HG02981 (cell line): Measurements from ENCODE around the gene FAM163B.

Source experiments
- ATAC-seq: cut with Tn5 transposase; IDR thresholded peaks from one replicate; pipeline ENCODE4 v1.9.1; 2021; ENCODE audit warnings: mild to moderate bottlenecking, moderate library complexity; ENCODE audit not compliant: unreplicated experiment

Gene FAM163B

GRCh38 chr9:133600739-133601138, 8.4 kb downstream of the FAM163B start:
- ATAC-seq, result no peak

GRCh38 chr9:133599470-133600173, 9.6 kb downstream of the FAM163B start:
- no peak for ATAC-seq

- no peak for ATAC-seq
Measured at GRCh38 chr9:133598978-133599377, 10.2 kb downstream of the FAM163B start.

GRCh38 chr9:133597316-133597957, 11.8 kb downstream of the FAM163B start:
- ATAC-seq, result no peak

GRCh38 chr9:133595910-133596309, 13.3 kb downstream of the FAM163B start:
- no peak for ATAC-seq

- ATAC-seq, result no peak
Measured at GRCh38 chr9:133594310-133594709, 14.9 kb downstream of the FAM163B start.

- ATAC-seq, result no peak
Measured at GRCh38 chr9:133593587-133594253, 15.5 kb downstream of the FAM163B start.

GRCh38 chr9:133592731-133593409, 16.3 kb downstream of the FAM163B start:
- no peak for ATAC-seq

GRCh38 chr9:133591985-133592384, 17.2 kb downstream of the FAM163B start:
- no peak for ATAC-seq

- no peak for ATAC-seq
Measured at GRCh38 chr9:133591116-133591910, 17.9 kb downstream of the FAM163B start.

GRCh38 chr9:133590231-133590855, 18.8 kb downstream of the FAM163B start:
- ATAC-seq, result no peak

GRCh38 chr9:133589454-133590227, 19.5 kb downstream of the FAM163B start:
- no peak for ATAC-seq

- ATAC-seq, result no peak
Measured at GRCh38 chr9:133587466-133587865, 21.7 kb downstream of the FAM163B start.

- ATAC-seq, result no peak
Measured at GRCh38 chr9:133587051-133587450, 22.1 kb downstream of the FAM163B start.

- ATAC-seq, result no peak
Measured at GRCh38 chr9:133585481-133586351, 23.5 kb downstream of the FAM163B start.

- no peak for ATAC-seq
Measured at GRCh38 chr9:133584559-133585476, 24.4 kb downstream of the FAM163B start.

- no peak for ATAC-seq
Measured at GRCh38 chr9:133584167-133584558, 25.0 kb downstream of the FAM163B start.
